HG02798 (cell line): ENCODE data around the gene CPNE5.
"Not testable (repeated sequence)": the region's sequence is repeated elsewhere in the genome, so short reads cannot be mapped to it uniquely, and the experiment has no call there.

ENCODE experiments used
- ATAC-seq: cut with Tn5 transposase; IDR thresholded peaks from one replicate; pipeline ENCODE4 v1.9.1; 2021; ENCODE audit warnings: mild to moderate bottlenecking; ENCODE audit not compliant: unreplicated experiment, poor library complexity

Gene CPNE5

DNA sequence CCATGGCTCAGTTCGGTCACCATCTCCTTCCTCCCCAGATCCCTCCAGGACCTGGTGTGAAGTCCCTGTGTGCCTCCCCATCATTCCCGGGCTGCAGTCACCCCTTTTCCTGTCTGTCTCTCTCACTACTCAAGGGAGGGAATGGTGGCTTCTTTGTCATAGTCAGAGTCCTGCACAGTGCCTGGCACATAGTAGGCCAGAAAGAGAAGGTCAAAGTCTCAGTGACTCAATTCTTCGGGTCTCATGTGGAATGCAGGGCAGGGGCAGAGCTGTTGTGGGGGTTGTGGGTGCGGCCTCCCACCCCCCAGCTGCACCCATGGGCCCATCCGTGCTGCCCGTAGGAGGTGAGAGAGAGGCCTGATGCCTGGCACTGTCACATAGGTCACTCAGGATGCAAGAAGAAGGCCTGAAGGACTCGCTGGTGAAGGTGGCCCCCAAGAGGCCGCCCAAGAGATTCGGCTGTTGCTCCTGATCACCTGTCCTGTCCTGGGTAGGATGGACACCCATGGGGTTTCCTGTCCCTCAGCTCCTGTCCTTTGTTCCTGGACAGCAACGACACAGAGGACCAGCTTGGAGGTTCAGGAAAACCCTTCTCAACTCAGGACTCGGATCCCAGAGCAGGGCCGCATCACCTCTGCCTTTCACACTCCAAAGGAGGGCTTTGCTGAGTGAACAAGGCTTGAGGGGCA lies 107.5 kb downstream of the CPNE5 start:
- ATAC-seq: no peak

- no peak for ATAC-seq
Measured at GRCh38 chr6:36730424-36731380, 108.5 kb downstream of the CPNE5 start.

DNA sequence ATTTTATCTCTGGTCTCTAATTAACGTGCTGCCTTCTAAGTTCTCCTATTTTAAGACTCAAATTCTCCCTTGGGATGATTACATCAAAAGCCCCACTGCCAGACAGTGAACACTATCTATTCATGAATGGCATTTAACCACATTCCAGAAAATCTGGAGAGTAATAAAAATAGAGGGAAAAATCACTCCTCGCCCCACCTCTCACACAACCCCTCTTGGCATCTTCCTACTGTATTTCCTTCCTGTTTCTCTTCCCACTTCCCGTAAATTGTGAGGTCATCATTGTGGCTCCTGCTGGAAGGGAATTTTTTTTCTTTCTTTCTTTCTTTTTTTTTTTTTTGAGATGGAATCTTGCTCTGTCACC lies 110.1 kb downstream of the CPNE5 start:
- ATAC-seq: no peak

DNA sequence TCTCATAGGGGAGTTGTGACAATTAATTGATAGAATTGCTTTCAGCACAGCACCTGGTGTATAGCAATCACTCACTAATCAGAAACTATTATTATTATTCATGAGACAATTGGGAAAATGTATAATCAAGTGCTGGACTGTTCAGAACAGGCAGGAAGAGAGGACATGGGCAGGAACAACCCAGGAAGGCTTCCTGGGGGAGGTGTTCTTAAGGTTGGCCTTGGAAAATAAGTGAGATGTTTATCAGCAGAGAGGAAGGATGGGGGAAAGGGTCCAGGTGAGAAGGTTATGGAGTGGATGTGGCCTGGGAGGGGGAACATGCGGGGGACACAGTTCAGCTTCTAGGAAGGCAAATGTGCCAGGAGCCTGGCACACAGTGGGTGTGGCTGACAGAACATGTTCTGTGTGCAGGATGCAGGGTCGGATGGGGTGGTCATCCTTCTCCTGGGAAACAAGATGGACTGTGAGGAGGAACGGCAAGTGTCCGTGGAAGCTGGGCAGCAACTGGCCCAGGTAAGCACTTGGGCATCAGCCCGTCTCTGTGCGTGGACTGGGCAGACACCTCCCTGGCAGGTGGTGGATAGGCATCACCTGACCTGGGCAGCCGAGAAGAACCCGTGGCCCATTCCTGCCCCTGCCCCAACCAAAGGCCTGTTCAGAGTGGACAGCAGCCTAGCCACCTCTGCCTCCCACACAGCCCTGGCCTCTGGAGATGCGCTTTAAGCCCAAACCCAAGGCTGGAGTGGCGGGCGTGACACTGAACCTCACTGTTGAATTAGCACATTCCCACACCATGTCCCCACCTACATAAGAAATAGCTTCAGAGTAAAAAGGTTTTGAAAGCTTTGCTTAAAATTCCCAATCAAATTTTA lies 110.7 kb downstream of the CPNE5 start:
- no peak for ATAC-seq

DNA sequence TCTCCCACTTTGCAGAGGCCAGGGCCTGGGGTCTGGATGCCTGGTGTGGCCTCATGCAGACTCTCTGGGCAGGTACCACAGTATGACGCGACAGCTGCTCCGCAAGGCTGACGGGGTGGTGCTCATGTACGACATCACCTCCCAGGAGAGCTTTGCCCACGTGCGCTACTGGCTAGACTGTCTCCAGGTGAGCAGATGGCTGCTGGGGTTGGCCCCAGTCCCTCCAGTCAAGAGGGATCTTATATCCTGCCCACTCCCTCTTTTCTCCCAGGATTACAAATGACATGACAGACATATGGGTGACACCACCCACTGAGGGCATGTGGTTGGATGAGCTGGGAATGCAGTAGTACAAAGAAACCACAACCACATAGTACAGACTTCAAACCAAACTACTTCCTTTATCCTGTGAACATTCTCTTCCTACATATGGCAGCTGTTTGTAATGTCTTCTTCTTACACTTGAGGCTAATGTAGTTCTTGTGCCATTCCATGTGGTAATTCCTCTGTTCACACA lies 111.7 kb downstream of the CPNE5 start:
- no peak for ATAC-seq

DNA sequence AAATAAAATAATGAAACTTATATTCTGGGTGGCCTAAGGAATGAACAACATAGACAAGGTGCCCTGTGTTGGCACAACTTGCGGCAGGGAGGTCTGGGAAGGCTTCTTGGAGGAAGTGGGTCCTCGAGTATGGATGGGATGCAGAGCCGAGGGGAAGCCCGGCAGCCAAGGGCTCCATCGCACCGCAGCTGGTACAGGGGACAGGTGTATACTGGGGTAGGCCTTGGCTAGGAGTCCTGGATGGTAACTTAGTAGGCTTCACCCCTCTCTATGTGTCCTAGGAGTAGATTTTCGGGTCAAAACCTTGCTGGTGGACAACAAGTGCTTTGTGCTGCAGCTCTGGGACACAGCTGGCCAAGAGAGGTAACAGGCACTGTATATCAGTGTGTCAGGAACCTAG lies 113.7 kb downstream of the CPNE5 start:
- no peak for ATAC-seq

- ATAC-seq: no peak
Measured at GRCh38 chr6:36724514-36725390, 114.5 kb downstream of the CPNE5 start.

- not testable (repeated sequence) for ATAC-seq
Measured at GRCh38 chr6:36723992-36724391, 115.3 kb downstream of the CPNE5 start.

DNA sequence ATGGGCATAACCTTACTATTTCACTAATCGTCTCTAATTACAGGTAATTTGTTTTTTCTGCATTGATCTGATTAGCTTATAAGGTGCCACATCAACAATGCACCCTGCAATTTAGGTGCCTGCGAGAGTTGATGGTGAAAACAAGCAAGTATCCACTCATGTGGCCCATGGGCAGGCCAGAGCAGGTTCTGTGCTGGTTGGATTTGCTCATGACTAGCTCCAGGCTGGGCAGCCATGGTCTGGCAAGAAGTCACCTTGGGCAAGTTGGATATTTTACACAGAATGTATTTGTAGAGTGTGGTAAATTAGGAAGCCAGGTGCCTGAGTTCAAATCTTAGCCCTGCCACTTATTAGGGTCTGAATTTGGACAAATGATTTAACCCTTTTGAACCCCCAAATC lies 116.4 kb downstream of the CPNE5 start:
- no peak for ATAC-seq

DNA sequence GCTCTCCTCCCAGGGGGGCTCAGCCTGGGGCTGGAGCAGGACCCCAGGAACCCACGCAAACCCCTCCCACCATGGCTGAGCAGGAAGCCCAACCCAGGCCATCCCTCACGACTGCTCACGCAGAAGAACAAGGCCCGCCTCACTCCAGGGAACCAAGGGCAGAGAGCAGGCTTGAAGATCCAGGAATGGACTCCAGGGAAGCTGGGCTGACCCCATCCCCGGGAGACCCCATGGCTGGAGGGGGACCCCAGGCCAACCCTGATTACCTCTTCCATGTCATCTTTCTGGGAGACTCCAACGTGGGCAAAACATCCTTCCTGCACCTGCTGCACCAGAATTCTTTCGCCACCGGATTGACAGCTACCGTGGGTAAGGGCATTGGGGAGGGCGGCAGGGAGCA lies 116.9 kb downstream of the CPNE5 start:
- ATAC-seq: no peak

GRCh38 chr6:36721369-36722140 lies 117.7 kb downstream of the CPNE5 start:
- ATAC-seq: no peak

DNA sequence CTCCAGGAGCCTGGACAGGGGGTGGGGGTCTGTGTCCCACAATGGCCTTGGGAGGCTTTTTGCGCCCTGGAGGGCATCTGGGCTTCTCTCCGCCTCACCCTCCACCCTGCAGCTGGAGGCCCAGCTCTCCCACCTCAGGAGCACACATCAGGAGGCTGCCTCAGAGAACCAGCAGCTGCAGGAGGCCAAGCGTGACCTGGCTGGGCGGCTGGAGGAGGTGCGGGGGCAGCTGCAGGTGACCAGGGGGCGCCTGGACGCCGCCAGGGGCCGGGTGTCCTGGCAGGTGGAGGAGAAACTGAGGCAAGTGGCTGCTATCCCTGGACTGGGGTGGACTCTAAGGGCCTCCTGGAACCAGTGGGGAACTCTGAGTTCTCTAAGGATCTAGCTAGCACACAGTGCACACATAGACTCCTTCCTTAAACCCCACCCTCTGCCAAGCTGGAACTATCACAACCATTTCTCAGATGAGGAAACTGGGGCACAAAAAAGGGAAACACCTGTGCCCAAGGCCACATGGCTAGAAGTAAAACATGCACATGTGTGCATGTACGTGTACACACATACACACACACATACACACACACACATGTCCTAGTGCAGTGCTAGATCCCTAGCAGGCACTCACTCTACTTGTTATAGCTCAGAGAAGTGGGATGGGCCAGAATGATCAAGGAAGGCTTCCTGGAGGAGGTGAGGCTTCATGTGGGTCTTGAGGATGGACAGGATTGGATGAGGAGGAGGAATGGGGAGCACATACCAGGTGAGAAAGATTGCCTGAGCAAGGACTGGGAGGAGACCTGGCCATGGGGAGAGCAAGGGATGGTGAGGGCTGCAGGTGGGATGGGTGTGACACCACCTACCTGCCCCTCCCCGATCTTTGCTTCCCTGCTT lies 118.7 kb downstream of the CPNE5 start:
- no peak for ATAC-seq

DNA sequence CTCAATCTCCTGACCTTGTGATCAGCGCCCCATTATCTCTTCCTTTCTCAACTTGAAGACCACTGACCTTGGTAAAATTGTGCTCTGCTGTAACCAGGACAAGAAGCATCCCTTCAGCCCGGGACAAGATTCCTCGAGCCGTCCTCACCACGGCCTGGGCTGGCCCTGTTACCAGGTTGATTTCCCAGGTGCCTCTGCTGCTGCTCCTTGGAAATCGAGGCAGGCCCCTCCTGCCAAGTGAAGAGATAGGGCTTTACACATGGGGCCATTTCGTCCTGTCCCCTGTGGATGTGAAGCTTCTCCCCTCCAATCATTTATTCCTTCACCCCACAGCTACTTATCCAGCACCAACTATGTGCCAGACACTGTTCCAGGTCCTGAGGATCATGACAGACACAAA lies 120.1 kb downstream of the CPNE5 start:
- ATAC-seq: no peak

DNA sequence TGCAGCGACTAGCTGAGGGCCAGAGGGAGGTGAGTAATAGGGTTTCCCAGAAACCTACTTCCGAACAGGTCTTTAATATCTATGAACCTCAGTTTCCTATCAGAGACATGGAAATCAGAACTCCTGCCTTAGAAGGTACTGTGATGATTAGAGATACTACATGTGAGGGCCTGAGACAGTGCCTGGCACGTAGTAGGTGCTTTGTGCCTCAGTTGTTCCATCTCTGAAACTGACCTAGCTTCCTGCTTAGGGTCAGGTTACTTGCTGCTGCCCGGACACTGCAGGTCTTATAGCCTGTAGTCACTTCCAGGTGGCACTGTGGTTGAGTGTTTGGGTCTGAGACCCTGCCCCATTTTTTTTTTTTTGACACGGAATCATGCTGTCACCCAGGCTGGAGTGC lies 120.7 kb downstream of the CPNE5 start:
- ATAC-seq: no peak

DNA sequence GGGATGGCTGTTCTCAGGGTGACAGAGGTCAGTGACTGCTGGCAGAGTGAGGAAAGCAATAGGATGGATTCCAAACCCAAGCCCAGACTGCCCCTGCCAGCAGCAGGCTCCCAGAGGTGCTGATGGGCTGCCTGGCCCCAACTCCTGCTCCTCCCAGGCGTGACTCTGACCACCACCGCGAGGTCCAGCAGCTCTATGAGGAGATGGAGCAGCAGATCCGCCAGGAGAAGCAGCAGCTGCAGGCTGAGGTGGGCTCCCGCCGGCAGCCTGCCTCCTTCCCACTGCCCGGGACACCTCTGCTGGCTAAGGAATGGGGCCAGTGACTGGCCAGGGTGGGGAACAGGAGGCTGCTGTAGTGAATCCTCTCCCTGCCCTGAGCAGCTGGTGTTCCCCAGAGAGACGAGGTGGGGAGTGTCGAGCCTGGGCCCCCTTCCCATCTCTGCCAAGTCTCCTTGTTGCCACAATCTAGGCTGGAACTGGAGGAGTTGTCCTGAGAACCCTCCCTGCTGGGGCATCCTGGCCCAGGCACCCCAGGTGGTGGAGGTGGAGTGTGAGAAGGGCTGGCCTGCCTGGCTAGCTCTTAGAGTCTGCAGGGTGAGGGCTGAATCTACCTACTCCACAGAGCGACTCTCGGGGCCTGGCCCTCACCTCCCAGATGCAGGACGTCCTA lies 121.2 kb downstream of the CPNE5 start:
- ATAC-seq: no peak

DNA sequence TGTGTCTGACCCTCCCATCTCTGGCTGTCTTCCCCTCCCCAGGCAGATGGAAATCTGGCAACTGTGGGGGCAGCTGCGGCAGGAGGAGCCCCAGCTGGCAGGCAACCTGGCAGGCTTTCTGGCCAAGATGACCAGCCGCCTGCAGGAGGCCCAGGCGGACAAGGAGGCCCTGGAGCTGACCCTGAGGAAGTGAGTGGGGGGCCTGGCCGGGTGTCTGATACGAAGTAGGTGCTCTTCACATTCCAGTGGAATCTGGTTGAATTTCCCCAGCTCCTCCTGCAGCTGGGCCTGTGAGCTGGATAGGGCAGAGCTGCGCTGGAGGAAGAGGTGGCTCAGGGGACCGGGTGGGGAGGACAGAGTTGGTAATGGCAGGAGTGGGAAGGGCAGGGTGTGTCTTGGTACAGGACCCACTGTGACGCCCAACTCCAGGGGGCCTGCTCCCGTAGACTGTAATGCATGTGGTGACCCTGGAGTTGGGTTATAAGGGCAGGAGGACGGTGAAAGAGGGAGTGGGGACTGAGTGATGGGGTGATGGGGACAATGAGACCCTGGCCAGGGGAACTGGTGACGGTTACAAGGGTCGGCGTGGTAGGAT lies 121.9 kb downstream of the CPNE5 start:
- no peak for ATAC-seq
